ENCODE measurements around the gene NPM1.
A peak's percentile ranks its signal among the peaks of the same experiment; 100 is the strongest.
"Not testable (repeated sequence)": the region's sequence is repeated elsewhere in the genome, so short reads cannot be mapped to it uniquely, and the experiment has no call there.

The NPM1 gene

DNA sequence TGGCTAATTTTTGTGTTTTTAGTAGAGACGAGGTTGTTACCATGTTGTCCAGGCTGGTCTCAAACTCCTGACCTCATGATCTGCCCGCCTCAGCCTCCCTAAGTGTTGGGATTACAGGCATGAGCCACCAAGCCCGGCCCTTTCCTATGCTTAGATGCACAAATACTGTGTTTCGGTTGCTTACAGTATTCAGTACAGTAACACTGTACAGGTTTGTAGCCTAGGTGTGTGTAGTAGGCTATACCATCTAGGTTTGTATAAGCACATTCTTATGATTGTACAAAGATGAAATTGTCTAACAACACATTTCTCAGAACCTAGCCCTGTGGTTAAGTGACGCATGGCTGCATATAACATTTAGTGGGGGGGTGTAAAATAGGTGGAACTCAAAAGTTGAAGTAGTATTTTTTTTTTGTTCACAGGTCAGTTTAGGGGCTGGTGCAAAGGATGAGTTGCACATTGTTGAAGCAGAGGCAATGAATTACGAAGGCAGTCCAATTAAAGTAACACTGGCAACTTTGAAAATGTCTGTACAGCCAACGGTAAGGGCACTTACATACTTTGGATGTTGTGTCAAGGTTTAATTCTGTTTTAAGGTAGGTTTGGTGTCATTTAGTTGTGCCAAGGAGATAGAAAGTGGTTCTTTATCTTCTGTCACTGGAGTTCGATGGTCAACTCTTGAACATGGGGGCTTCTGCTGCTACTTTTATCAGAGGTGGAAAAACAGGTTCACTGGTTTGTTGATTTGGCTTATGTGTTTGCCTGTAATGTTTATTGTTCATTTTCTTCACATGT is 3.4 kb downstream of the NPM1 start:
- no peaks in the 10 kb centered on the region for H3K27me3 Mint-ChIP-seq
- H3K36me3 Mint-ChIP-seq (ENCODE audit: insufficient read depth) = peaks cover 87% of the 10 kb centered on the region
- peak in 2 of 3 experiments; percentile 17 to 19 for DNase-seq
- peak; percentile 5 for ATAC-seq (replicated peaks)
- peak overlapping the region; percentile 89 to 92 for H3K4me3 Mint-ChIP-seq
- H3K4me1 Mint-ChIP-seq (ENCODE audit: low read depth in 2 of 2) = peaks cover 59% of the 10 kb centered on the region in 2 donors
- H3K9me3 Mint-ChIP-seq = peaks cover 0 to 1% of the 10 kb centered on the region in 2 donors
- peak overlapping the region; percentile 55 to 96 for H3K27ac Mint-ChIP-seq

DNA sequence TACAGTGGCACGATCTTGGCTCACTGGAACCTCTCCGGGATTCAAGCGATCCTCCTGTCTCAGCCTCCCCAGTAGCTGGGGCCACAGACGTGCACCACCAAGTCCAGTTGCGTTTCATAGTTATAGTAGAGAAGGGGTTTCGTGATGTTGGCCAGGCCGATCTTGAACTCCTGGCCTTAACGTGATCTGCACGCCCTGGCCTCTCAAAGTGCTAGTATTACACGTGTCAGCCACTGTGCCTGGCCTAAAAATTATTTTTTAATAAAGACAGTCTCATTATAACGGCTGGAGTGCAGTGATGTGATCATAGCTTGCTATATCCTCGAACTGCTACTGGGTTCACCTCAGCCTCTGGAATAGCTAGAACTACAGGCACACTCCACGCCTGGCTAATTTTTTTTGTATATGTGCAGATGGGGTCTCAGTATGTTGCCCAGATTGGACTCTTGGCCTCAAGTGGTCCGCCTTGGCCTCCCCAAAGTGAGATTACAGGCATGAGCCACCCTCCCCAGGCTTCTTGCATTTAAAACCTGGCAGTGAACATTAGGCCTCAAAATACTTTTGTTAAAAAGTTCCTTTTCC is 4.4 kb downstream of the NPM1 start:
- Mint-ChIP-seq H3K27me3 (no peaks in the 10 kb centered on the region), H3K9me3 (peaks cover 0 to 1% of the 10 kb centered on the region in 2 donors), H3K4me3 (peak overlapping the region in 1 of 2 donors; percentile 92), H3K36me3 (ENCODE audit: insufficient read depth) (peaks cover 93% of the 10 kb centered on the region), H3K4me1 (ENCODE audit: low read depth in 2 of 2) (peaks cover 59 to 62% of the 10 kb centered on the region in 2 donors), H3K27ac (peak overlapping the region; percentile 30 to 55)
- DNase-seq (no peak), ATAC-seq (replicated peaks) (no peak)

DNA sequence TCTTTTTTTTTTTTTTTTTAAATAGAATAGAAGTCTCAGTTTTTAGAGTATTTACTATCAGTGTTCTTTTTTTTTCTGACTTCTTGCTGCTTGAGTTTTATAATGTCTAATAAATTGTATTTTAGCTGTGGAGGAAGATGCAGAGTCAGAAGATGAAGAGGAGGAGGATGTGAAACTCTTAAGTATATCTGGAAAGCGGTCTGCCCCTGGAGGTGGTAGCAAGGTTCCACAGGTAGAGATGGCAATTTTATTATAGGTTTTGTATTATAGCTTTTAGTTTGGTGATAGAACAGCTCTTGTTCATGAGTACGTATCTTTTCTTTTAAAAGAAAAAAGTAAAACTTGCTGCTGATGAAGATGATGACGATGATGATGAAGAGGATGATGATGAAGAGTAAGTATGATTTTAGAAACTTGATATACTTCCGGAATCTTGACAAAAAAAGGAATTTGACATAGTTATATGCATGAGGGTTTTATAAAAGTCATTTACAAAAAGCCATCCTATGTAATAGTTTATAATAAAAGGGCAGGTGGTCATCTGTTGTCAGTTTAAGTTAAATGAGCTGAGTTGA is 5.0 kb downstream of the NPM1 start:
- no peak for ATAC-seq (replicated peaks)
- H3K9me3 Mint-ChIP-seq = peaks cover 0 to 1% of the 10 kb centered on the region in 2 donors
- H3K4me1 Mint-ChIP-seq (ENCODE audit: low read depth in 2 of 2) = peaks cover 58% of the 10 kb centered on the region in 2 donors
- H3K27ac Mint-ChIP-seq = peak overlapping the region; percentile 30 to 55
- peak overlapping the region in 1 of 2 donors; percentile 20 for H3K4me3 Mint-ChIP-seq
- H3K36me3 Mint-ChIP-seq (ENCODE audit: insufficient read depth) = peaks cover 93% of the 10 kb centered on the region
- no peak for DNase-seq
- H3K27me3 Mint-ChIP-seq = no peaks in the 10 kb centered on the region

DNA sequence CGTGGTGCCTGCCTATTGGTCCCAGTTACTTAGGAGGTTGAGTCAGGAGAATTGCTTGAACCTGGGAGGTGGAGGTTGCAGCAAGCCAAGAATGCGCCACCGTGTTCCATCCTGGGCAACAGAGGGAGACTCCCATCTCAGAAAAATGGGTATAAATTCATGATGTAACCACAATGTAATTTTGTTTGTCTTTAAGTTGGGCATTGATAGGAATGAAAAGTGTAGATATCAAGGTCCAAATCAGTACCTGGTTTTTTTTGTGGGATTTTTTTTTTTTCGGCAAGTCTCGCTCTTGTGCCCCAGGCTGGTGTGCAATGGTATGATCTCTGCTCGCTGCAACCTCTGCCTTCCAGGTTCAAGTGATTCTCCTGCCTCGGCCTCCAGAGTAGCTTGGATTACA is 7.4 kb downstream of the NPM1 start:
- Mint-ChIP-seq H3K27ac (peak overlapping the region in 1 of 2 donors; percentile 24), H3K36me3 (ENCODE audit: insufficient read depth) (peaks cover 98% of the 10 kb centered on the region), H3K9me3 (no peaks in the 10 kb centered on the region), H3K27me3 (no peaks in the 10 kb centered on the region), H3K4me1 (ENCODE audit: low read depth in 2 of 2) (peaks cover 40 to 41% of the 10 kb centered on the region in 2 donors), H3K4me3 (no peak overlapping the region)
- DNase-seq = no peak
- ATAC-seq (replicated peaks) = no peak

DNA sequence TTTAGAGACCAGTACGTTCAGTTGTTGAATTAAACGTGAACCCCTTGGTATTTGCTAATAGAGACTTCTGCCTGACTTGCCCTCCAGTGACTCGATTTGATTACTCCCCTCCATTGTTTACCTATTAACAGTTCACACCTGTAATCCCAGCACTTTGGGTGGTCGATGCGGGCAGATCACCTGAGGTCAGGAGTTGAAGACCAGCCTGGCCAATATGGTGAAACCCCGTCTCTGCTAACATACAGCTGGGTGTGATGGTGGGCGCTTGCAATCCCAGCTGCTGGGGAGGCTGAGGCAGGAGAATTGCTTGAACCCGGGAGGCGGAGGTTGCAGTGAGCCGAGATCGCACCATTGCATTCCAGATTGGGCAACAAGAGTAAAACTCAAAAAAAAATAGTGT is 8.9 kb downstream of the NPM1 start:
- not testable (repeated sequence) for H3K4me3 Mint-ChIP-seq; H3K9me3 Mint-ChIP-seq; H3K27me3 Mint-ChIP-seq; DNase-seq; H3K27ac Mint-ChIP-seq; ATAC-seq (replicated peaks)
- Mint-ChIP-seq H3K36me3 (ENCODE audit: insufficient read depth) (peaks cover 100% of the 10 kb centered on the region), H3K4me1 (ENCODE audit: low read depth in 2 of 2) (peaks cover 24 to 32% of the 10 kb centered on the region in 2 donors)

DNA sequence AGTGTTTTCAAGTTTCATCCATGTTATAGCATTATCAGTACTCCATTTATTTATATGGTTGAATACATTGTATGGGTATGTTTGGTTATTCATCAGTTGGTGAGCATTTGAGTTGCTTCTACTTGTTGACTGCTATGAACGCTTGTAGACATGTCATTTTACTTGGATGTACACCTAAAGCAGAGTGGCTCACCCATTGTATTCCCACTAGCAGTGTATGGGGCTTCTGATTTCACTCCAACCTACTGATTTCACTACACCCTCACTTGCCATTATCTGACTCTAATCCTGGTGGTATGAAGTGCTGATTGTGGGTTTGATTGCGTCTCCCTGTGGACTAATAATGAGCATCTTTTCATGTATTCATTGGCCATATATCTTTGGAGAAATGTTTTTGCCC is 9.5 kb downstream of the NPM1 start:
- no peaks in the 10 kb centered on the region for H3K27me3 Mint-ChIP-seq
- no peak overlapping the region for H3K4me3 Mint-ChIP-seq
- ATAC-seq (replicated peaks) (no peak), DNase-seq (no peak)
- no peaks in the 10 kb centered on the region for H3K9me3 Mint-ChIP-seq
- H3K4me1 Mint-ChIP-seq (ENCODE audit: low read depth in 2 of 2) = peaks cover 22 to 32% of the 10 kb centered on the region in 2 donors
- no peak overlapping the region for H3K27ac Mint-ChIP-seq
- peaks cover 99% of the 10 kb centered on the region for H3K36me3 Mint-ChIP-seq (ENCODE audit: insufficient read depth)

DNA sequence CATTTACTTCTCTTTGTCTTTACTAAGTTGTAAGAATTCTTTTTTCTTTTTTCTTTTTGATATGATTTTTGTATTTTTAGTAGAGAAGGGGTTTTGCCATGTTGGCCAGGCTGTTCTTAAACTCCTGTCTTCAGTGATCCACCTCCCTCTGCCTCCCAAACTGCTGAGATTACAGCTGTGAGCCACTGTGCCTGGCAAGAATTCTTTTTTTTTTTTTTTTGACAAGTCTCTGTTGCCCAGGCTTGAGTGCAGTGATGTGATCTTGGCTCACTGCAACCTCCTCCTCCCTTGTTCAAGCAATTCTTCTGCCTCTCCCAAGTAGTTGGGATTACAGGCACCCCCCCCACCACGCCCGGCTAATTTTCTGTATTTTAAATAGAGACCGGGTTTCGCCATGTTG is 9.9 kb downstream of the NPM1 start:
- DNase-seq (no peak), ATAC-seq (replicated peaks) (no peak)
- Mint-ChIP-seq H3K36me3 (ENCODE audit: insufficient read depth) (peaks cover 96% of the 10 kb centered on the region), H3K4me3 (no peak overlapping the region), H3K27ac (no peak overlapping the region), H3K27me3 (no peaks in the 10 kb centered on the region), H3K4me1 (ENCODE audit: low read depth in 2 of 2) (peaks cover 18 to 30% of the 10 kb centered on the region in 2 donors), H3K9me3 (no peaks in the 10 kb centered on the region)

DNA sequence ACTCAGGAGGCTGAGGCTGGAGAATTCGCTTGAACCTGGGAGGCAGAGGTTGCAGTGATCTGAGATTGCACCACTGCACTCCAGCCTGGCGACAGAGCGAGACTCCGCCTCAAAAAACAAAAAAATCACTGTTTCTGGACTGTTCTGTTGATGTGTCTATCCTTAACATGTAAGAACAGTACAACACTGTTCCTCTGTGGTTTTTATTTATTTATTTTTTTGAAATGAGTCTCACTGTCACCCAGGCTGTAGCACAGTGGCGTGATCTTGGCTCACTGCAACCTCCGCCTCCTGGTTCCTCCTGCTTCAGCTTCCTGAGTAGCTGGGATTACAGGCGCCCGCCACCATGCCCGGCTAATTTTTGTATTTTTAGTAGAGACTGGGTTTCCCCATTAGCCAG is 11.0 kb downstream of the NPM1 start:
- H3K9me3 Mint-ChIP-seq; H3K27me3 Mint-ChIP-seq; H3K4me3 Mint-ChIP-seq; ATAC-seq (replicated peaks); DNase-seq: not testable (repeated sequence)
- peak overlapping the region; percentile 49 to 58 for H3K27ac Mint-ChIP-seq
- H3K36me3 Mint-ChIP-seq (ENCODE audit: insufficient read depth) = peaks cover 88% of the 10 kb centered on the region
- peaks cover 11 to 24% of the 10 kb centered on the region in 2 donors for H3K4me1 Mint-ChIP-seq (ENCODE audit: low read depth in 2 of 2)

DNA sequence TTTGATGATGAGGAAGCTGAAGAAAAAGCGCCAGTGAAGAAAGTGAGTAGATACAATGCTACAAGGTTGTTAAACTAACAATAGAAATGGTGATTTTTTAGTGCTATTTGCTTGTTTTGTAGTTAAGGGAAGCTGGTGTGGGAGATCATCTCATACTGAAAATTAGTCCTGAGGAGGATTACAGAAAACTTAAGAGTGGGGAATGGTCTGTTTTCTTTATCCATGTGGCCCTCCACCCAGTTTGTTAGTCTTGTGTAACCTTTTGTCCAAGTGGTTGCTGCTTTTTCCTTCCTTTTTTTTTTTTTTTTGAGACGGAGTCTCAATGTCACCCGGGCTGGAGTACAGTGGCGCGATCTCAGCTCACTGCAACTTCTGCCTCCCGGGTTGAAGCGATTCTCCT is 12.5 kb downstream of the NPM1 start:
- peaks cover 15 to 22% of the 10 kb centered on the region in 2 donors for H3K4me1 Mint-ChIP-seq (ENCODE audit: low read depth in 2 of 2)
- peak overlapping the region in 1 of 2 donors; percentile 17 for H3K27ac Mint-ChIP-seq

DNA sequence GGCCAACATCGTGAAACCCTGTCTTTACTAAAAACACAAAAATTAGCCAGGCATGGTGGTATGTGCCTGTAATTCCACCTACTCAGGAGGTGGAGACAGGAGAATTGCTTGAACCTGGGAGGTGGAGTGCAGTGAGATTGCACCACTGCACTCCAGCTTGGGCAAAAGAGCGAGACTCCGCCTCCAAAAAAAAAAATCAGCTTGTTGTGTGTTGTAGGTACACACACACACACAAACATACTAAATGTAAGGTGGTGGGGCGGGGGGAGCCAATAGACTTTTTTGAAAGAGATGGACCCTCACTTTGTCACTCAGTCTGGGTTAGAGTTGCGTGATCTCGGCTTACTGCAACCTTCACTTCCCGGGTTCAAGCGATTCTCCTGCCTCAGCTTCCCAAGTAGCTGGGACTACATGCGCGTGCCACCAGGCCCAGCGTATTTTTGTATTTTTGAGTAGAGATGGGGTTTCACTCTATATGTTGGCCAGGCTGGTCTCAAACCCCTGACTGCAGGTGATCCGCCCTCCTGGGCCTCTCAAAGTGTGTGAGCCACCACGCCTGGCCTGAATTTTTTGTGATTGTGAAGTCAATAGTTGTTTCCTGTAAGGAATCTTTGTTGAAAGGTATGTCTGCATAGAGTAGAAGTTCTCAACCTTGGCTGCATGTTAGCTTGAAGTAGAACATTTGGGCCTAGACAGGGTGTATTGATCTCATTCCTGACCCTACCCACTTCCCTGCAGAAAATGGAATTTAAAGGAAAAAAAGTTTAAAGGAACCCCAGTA is 13.7 kb downstream of the NPM1 start:
- H3K9me3 Mint-ChIP-seq = no peaks in the 10 kb centered on the region
- no peaks in the 10 kb centered on the region for H3K27me3 Mint-ChIP-seq
- H3K36me3 Mint-ChIP-seq (ENCODE audit: insufficient read depth) = peaks cover 82% of the 10 kb centered on the region
- H3K27ac Mint-ChIP-seq = peak overlapping the region; percentile 25 to 80
- H3K4me3 Mint-ChIP-seq = no peak overlapping the region
- DNase-seq = no peak
- peaks cover 20 to 24% of the 10 kb centered on the region in 2 donors for H3K4me1 Mint-ChIP-seq (ENCODE audit: low read depth in 2 of 2)
- ATAC-seq (replicated peaks) = no peak

More for the DNA sequence above, 12.5 kb downstream of the NPM1 start:
- no peaks in the 10 kb centered on the region for H3K9me3 Mint-ChIP-seq
- H3K4me3 Mint-ChIP-seq = no peak overlapping the region
- peaks cover 82% of the 10 kb centered on the region for H3K36me3 Mint-ChIP-seq (ENCODE audit: insufficient read depth)
- DNase-seq = no peak
- no peaks in the 10 kb centered on the region for H3K27me3 Mint-ChIP-seq
- no peak for ATAC-seq (replicated peaks)

DNA sequence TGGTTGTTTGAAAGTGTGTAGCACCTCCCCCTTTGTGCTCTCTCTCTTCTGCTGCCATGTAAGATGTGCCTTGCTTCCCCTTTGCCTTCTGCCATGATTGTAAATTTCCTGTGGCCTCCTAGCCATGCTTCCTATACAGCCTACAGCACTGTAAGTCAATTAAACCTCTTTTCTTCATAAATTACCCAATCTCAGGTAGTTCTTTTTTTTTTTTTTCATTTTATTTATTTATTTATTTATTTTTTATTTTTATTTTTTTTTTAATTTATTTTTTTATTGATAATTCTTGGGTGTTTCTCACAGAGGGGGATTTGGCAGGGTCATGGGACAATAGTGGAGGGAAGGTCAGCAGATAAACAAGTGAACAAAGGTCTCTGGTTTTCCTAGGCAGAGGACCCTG is 15.1 kb downstream of the NPM1 start:
- Mint-ChIP-seq H3K4me1 (ENCODE audit: low read depth in 2 of 2) (peaks cover 18 to 24% of the 10 kb centered on the region in 2 donors), H3K36me3 (ENCODE audit: insufficient read depth) (peaks cover 82% of the 10 kb centered on the region)
- H3K27me3 Mint-ChIP-seq; H3K27ac Mint-ChIP-seq; H3K9me3 Mint-ChIP-seq; H3K4me3 Mint-ChIP-seq; ATAC-seq (replicated peaks); DNase-seq: not testable (repeated sequence)

DNA sequence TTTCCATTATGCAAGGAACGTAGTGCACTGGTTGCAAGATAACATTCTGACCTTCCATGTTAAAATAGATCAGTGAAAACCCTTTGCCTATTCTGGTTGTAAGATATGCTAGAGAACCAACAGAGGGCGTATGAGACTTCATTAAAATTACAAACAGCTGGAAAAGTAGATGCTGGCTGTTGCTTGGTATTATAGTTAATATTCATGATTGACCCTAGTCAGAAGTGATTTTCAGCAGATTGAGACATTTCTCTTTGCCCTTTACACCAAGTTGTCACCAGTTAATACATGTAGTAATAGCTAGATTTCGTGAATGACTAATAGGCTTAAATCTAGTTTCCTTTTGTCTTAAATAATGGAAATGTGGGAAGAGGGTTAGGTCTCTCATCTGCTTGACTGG is 18.0 kb downstream of the NPM1 start:
- Mint-ChIP-seq H3K27ac (peak overlapping the region; percentile 35 to 65), H3K4me3 (no peak overlapping the region), H3K36me3 (ENCODE audit: insufficient read depth) (peaks cover 82% of the 10 kb centered on the region), H3K9me3 (no peaks in the 10 kb centered on the region), H3K27me3 (no peaks in the 10 kb centered on the region), H3K4me1 (ENCODE audit: low read depth in 2 of 2) (peaks cover 12 to 32% of the 10 kb centered on the region in 2 donors)
- DNase-seq = no peak
- ATAC-seq (replicated peaks) = no peak

DNA sequence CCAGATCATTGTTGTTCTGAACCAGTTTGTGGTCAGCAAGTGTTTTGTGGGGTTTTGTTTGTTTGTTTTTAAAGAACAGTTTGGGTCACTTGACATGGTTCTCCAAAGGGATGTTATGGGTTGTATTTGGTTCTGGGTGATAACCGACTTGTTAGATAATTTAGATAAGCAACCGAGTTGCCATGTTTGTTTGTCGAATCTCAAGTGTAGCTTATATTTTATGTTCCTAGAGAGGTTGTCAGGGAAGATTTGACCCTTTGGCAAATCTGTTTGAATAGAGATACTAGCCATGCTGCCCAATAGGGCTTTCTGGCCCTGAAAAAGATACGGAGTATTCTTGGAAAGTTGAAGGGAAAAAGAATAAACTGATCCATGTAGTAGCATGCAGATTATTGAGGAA is 19.6 kb downstream of the NPM1 start:
- no peaks in the 10 kb centered on the region for H3K9me3 Mint-ChIP-seq
- H3K4me3 Mint-ChIP-seq = no peak overlapping the region
- no peak overlapping the region for H3K27ac Mint-ChIP-seq
- H3K36me3 Mint-ChIP-seq (ENCODE audit: insufficient read depth) = peaks cover 84% of the 10 kb centered on the region
- H3K4me1 Mint-ChIP-seq (ENCODE audit: low read depth in 2 of 2) = peaks cover 15 to 32% of the 10 kb centered on the region in 2 donors
- DNase-seq = no peak
- ATAC-seq (replicated peaks) = no peak
- no peaks in the 10 kb centered on the region for H3K27me3 Mint-ChIP-seq

All from effector memory CD8-positive, alpha-beta T cell (primary cell).